Gastrocnemius medialis (tissue), 4 donors: ENCODE measurements around the gene PRIMPOL. TPM values are rescaled to one million over a fixed set of nuclear protein-coding genes. Genes with fewer than 3 reads are reported as not detected.
"Not testable (repeated sequence)": the region's sequence is repeated elsewhere in the genome, so short reads cannot be mapped to it uniquely, and the experiment has no call there.

Source experiments
- ATAC-seq, 2 donors: fragments of 150-250 bp; one replicate each; pipeline ENCODE4 v1.9.1; 2016
- DNase-seq, 2 donors: peaks; one replicate each; pipeline ENCODE4 v3.0.0-alpha.2; 2019
- H3K27ac ChIP-seq, 4 donors: fragments of 200-600 bp; sonication (generic); 1 replicate in 1 of 4; 2 replicates in 3 of 4; pipeline ENCODE4 v1.5.1; 2016 to 2018; ENCODE audit warnings: mild to moderate bottlenecking in 2 of 4, moderate library complexity in 1 of 4
- H3K27me3 ChIP-seq, 3 donors: fragments of 200-600 bp; sonication (generic) in 2 of 3; 1 replicate in 1 of 3; 2 replicates in 2 of 3; pipeline versions ENCODE4 v1.5.1 to v1.6.0; 2016 to 2019; ENCODE audit warnings: mild to moderate bottlenecking in 1 of 3, moderate library complexity in 1 of 3
- H3K36me3 ChIP-seq, 2 donors: fragments of 200-600 bp; sonication (generic) in 1 of 2; one replicate each; pipeline ENCODE4 v1.5.1; 2017 to 2018
- H3K4me1 ChIP-seq, 2 donors: fragments of 200-600 bp; sonication (generic) in 1 of 2; one replicate each; pipeline ENCODE4 v1.5.1; 2016 to 2017; ENCODE audit warnings: mild to moderate bottlenecking in 2 of 2
- H3K4me3 ChIP-seq, 4 donors: fragments of 200-600 bp; sonication (generic) in 3 of 4; 1 replicate in 1 of 4; 2 replicates in 3 of 4; pipeline ENCODE4 v1.5.1; 2016 to 2019; ENCODE audit warnings: mild to moderate bottlenecking in 2 of 4
- H3K9me3 ChIP-seq, 3 donors: fragments of 200-600 bp; sonication (generic) in 2 of 3; 1 replicate in 1 of 3; 2 replicates in 2 of 3; pipeline ENCODE4 v1.5.1; 2016 to 2019
- POLR2A ChIP-seq, 2 donors: fragments of 450-650 bp; IDR thresholded peaks; one replicate each; pipeline ENCODE4 v1.6.1; 2017; ENCODE audit warnings: antibody characterized with exemption in 2 of 2, mild to moderate bottlenecking in 2 of 2, moderate library complexity in 2 of 2
- in situ Hi-C, 4 donors: fragments of 200-750 bp; cut with MboI; loops; one replicate each; pipeline versions ENCODE4 v1.15.0 to v1.8.0; 2017; ENCODE audit warnings: low sequenced_read_pairs in 4 of 4
- intact Hi-C: fragments of 100-400 bp; cut with DNase I; formaldehyde crosslinking; loops from one replicate; pipeline ENCODE4 v1.15.1; 2023; ENCODE audit warnings: low total_unique reads
- total RNA-seq, 4 donors: library from RNA; depleted of rRNA; stranded (reverse); fragments of >200 nt; gene quantifications; one replicate each; pipeline versions ENCODE4 v1.1.0 to v1.2.3, GENCODE V29; 2016
- TF ChIP-seq, protein P1 (sequence below), 5 experiments: fragments of 450-650 bp in 3 of 5; fragments of 200-600 bp in 2 of 5; sonication (generic) in 2 of 5; IDR thresholded peaks in 4 of 5; conservative IDR thresholded peaks in 1 of 5; 1 replicate in 4 of 5; 2 replicates in 1 of 5; pipeline ENCODE4 v1.5.1; 2016 to 2019; ENCODE audit warnings: antibody characterized with exemption in 5 of 5, mild to moderate bottlenecking in 3 of 5, moderate library complexity in 3 of 5

PRIMPOL gene
- total RNA-seq, 4 donors from 2014 or later, result 5.9 to 11.1 (median 10.7) TPM

DNA sequence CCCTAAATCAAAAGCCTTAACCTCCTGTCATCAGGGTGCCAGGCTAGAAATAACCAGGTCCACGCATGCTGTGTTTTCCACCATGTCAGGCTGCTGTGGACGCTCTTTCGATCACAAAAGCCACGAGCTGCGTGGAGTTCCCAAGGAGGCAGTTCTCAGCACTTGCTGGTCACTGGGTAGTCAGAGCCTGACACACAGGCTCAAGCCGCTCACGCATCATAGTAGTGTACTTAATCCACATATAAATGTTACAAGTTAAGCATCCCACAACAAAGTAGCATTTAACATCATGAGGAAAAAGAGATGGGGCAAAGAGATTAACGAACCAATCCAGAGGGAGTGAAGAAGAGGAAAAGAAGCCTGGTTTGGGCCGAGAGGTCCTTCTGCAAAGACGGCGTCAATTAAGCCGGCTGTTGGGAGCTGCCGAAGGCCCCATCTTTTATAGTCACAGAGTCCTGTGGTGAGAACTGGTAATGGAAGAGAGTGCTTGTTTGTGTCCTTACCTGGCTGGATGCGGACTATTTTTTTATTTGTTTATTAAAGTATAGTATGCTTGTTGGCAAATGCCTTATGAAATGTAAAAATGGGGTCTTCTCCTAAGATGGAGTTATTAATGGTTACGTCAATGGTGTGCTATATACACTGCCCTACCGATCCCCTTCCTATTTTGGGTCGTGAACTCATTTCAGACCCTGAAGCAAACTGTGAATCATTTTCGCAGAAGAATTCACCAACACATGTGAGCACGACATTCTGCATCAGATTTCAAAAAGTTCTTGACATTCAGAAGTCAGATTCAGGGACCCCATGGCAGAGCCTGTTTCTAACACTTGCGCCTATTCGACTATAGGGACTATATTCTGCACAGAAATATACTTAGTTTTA lies 675 bp downstream of the PRIMPOL start:
- Histone ChIP-seq H3K4me3 (peak overlapping the region; percentile 64 to 72 (median 71)), H3K4me1 (peaks cover 42 to 47% of the 10 kb centered on the region in 2 donors), H3K27me3 (no peaks in the 10 kb centered on the region), H3K9me3 (no peaks in the 10 kb centered on the region), H3K36me3 (no peaks in the 10 kb centered on the region), H3K27ac (peak overlapping the region; percentile 89 to 100 (median 98))
- peak; percentile 35 to 46 for ATAC-seq
- in situ Hi-C loops (loop anchor here in 1 of 4 donors (10.0 kb wide), 1 partner anchor 385 kb away; no protein-coding TSS in a partner anchor), intact Hi-C loops (loop anchor here (1.0 to 10.0 kb wide), 8 partner anchors 84 to 1542 kb away; partner anchors contain the start of genes CENPU, CFAP97, CYP4V2 and IRF2)
- peak in 1 of 2 donors; percentile 34 for DNase-seq
- no peak for TF ChIP-seq POLR2A (IDR thresholded peaks at IDR 0.05)
- TF ChIP-seq, protein P1, sequence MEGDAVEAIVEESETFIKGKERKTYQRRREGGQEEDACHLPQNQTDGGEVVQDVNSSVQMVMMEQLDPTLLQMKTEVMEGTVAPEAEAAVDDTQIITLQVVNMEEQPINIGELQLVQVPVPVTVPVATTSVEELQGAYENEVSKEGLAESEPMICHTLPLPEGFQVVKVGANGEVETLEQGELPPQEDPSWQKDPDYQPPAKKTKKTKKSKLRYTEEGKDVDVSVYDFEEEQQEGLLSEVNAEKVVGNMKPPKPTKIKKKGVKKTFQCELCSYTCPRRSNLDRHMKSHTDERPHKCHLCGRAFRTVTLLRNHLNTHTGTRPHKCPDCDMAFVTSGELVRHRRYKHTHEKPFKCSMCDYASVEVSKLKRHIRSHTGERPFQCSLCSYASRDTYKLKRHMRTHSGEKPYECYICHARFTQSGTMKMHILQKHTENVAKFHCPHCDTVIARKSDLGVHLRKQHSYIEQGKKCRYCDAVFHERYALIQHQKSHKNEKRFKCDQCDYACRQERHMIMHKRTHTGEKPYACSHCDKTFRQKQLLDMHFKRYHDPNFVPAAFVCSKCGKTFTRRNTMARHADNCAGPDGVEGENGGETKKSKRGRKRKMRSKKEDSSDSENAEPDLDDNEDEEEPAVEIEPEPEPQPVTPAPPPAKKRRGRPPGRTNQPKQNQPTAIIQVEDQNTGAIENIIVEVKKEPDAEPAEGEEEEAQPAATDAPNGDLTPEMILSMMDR (IDR thresholded peaks at IDR 0.05 in 4 of 5, conservative IDR thresholded peaks at IDR 0.05 in 1 of 5), result no peak

GRCh38 chr4:184651899-184652298 lies 2.4 kb downstream of the PRIMPOL start:
- no peak overlapping the region for H3K27ac ChIP-seq
- ATAC-seq, result no peak
- intact Hi-C loops (no loop called here), in situ Hi-C loops (no loop called here)
- no peak overlapping the region for H3K4me3 ChIP-seq
- H3K27me3 ChIP-seq, result no peaks in the 10 kb centered on the region
- TF ChIP-seq, protein P1 (IDR thresholded peaks at IDR 0.05 in 4 of 5, conservative IDR thresholded peaks at IDR 0.05 in 1 of 5), result no peak
- no peak for TF ChIP-seq POLR2A (IDR thresholded peaks at IDR 0.05)
- peaks cover 36 to 40% of the 10 kb centered on the region in 2 donors for H3K4me1 ChIP-seq
- H3K36me3 ChIP-seq, result no peaks in the 10 kb centered on the region
- no peak for DNase-seq
- no peaks in the 10 kb centered on the region for H3K9me3 ChIP-seq

DNA sequence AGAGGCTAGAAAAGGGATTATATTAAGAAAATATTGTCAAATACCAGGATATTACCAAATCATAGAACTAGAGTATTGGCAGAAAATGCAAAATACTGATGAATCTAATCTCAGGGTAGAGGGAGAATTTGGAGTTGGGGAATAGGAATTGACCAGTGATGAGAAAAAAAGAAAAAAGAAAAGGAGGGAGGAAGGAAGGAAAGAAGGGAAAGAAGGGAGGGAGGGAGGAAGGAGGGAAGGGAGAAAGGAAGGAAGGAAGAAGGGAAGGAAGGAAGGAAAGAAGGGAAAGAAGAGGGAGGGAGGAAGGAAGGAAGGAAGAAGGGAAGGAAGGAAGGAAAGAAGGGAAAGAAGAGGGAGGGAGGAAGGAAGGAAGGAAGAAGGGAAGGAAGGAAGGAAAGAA lies 3.1 kb downstream of the PRIMPOL start:
- H3K4me3 ChIP-seq, in situ Hi-C loops, H3K27me3 ChIP-seq, H3K9me3 ChIP-seq, intact Hi-C loops, H3K27ac ChIP-seq, ATAC-seq, H3K36me3 ChIP-seq, DNase-seq: not testable (repeated sequence)
- H3K4me1 ChIP-seq, result peaks cover 28 to 32% of the 10 kb centered on the region in 2 donors

GRCh38 chr4:184653650-184654049 lies 4.1 kb downstream of the PRIMPOL start:
- in situ Hi-C loops (no loop called here), intact Hi-C loops (no loop called here)
- peaks cover 21 to 25% of the 10 kb centered on the region in 2 donors for H3K4me1 ChIP-seq
- no peaks in the 10 kb centered on the region for H3K27me3 ChIP-seq
- DNase-seq, result no peak
- no peaks in the 10 kb centered on the region for H3K36me3 ChIP-seq
- H3K4me3 ChIP-seq, result no peak overlapping the region
- ATAC-seq, result no peak
- no peak for TF ChIP-seq POLR2A (IDR thresholded peaks at IDR 0.05)
- TF ChIP-seq, protein P1 (IDR thresholded peaks at IDR 0.05 in 4 of 5, conservative IDR thresholded peaks at IDR 0.05 in 1 of 5), result no peak
- H3K27ac ChIP-seq, result peak overlapping the region in 3 of 4 donors; percentile 9 to 79 (median 45)
- H3K9me3 ChIP-seq, result no peaks in the 10 kb centered on the region
